ENCODE data around the gene SLC26A6.

DNA sequence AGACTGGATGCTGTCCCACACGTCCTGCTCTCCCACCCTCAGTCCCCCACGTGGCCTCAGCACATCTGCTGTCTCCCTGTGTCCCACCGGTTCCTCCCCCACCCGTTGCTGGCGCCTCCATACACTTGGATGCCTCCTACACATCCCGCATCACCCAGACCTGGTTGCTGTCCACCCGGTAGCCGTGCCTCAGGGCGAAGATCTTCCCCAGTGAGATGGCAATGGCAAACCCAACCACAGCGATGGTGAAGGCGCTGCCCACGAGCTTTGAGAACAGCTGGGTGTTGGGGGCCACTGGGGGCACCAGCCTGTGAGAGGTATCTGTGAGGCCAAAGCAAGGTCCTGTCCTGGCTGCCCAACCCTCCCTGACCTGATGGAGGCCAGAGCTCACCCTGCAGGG, 4.4 kb downstream of the SLC26A6 start:
- TF ChIP-seq, protein P1, sequence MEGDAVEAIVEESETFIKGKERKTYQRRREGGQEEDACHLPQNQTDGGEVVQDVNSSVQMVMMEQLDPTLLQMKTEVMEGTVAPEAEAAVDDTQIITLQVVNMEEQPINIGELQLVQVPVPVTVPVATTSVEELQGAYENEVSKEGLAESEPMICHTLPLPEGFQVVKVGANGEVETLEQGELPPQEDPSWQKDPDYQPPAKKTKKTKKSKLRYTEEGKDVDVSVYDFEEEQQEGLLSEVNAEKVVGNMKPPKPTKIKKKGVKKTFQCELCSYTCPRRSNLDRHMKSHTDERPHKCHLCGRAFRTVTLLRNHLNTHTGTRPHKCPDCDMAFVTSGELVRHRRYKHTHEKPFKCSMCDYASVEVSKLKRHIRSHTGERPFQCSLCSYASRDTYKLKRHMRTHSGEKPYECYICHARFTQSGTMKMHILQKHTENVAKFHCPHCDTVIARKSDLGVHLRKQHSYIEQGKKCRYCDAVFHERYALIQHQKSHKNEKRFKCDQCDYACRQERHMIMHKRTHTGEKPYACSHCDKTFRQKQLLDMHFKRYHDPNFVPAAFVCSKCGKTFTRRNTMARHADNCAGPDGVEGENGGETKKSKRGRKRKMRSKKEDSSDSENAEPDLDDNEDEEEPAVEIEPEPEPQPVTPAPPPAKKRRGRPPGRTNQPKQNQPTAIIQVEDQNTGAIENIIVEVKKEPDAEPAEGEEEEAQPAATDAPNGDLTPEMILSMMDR (IDR thresholded peaks at IDR 0.05), result no peak
- TF ChIP-seq POLR2A (IDR thresholded peaks at IDR 0.05), result no peak
